ENCODE results near the gene HPCAL1.

The HPCAL1 gene

GRCh38 chr2:10331702-10332401 lies 29.1 kb downstream of the HPCAL1 start:
- TF ChIP-seq CTCF (conservative IDR thresholded peaks at IDR 0.05; ENCODE audit: low read depth) = no peak
- ChIA-PET POLR2A (ENCODE audit: low non-redundant PET) (no interaction called here), CTCF (interaction anchor here (0.6 to 1.0 kb wide), 2 partner anchors 27 to 77 kb away, joined by 4 to 5 read pairs; no protein-coding TSS in a partner anchor)
- DNase-seq (ENCODE audit: low spot score) = no peak
- peak overlapping the region; percentile 32 for H3K27ac ChIP-seq

GRCh38 chr2:10332402-10333246 lies 29.9 kb downstream of the HPCAL1 start:
- POLR2A ChIA-PET (ENCODE audit: low non-redundant PET) = no interaction called here
- H3K27ac ChIP-seq = peak overlapping the region; percentile 32
- CTCF ChIA-PET = interaction anchor here (0.6 kb wide), 1 partner anchor 27 kb away, joined by 4 read pairs; no protein-coding TSS in a partner anchor
- TF ChIP-seq CTCF (conservative IDR thresholded peaks at IDR 0.05; ENCODE audit: low read depth) = no peak
- no peak for DNase-seq (ENCODE audit: low spot score)

- no peak for DNase-seq (ENCODE audit: low spot score)
- ChIA-PET POLR2A (ENCODE audit: low non-redundant PET) (no interaction called here), CTCF (no interaction called here)
- no peak for TF ChIP-seq CTCF (conservative IDR thresholded peaks at IDR 0.05; ENCODE audit: low read depth)
- H3K27ac ChIP-seq = peak overlapping the region; percentile 32; the same call in 1 of the 2 replicates
Measured at GRCh38 chr2:10333247-10333613, 30.5 kb downstream of the HPCAL1 start.

- CTCF ChIA-PET = interaction anchor here (0.6 kb wide), 1 partner anchor 761 kb away, joined by 4 read pairs; no protein-coding TSS in a partner anchor
- POLR2A ChIA-PET (ENCODE audit: low non-redundant PET) = no interaction called here
- no peak overlapping the region for H3K27ac ChIP-seq
Measured at GRCh38 chr2:10333966-10334365, 31.3 kb downstream of the HPCAL1 start.

GRCh38 chr2:10335046-10335840 lies 32.5 kb downstream of the HPCAL1 start:
- no peak for TF ChIP-seq CTCF (conservative IDR thresholded peaks at IDR 0.05; ENCODE audit: low read depth)
- no peak overlapping the region for H3K27ac ChIP-seq
- ChIA-PET POLR2A (ENCODE audit: low non-redundant PET) (no interaction called here), CTCF (interaction anchor here (0.7 kb wide), 2 partner anchors 49 to 265 kb away, joined by 4 to 7 read pairs; no protein-coding TSS in a partner anchor)
- DNase-seq (ENCODE audit: low spot score) = no peak

More at GRCh38 chr2:10333966-10334365, 31.3 kb downstream of the HPCAL1 start:
- no peak for TF ChIP-seq CTCF (conservative IDR thresholded peaks at IDR 0.05; ENCODE audit: low read depth)
- no peak for DNase-seq (ENCODE audit: low spot score)

- DNase-seq (ENCODE audit: low spot score) = no peak
Measured at GRCh38 chr2:10336283-10336682, 33.6 kb downstream of the HPCAL1 start.

More at GRCh38 chr2:10336283-10336682, 33.6 kb downstream of the HPCAL1 start:
- no peak for TF ChIP-seq CTCF (conservative IDR thresholded peaks at IDR 0.05; ENCODE audit: low read depth)
- ChIA-PET POLR2A (ENCODE audit: low non-redundant PET) (no interaction called here), CTCF (no interaction called here)
- H3K27ac ChIP-seq = no peak overlapping the region
